ES-I3 (cell line): Measurements from ENCODE around the gene CAT.

Source experiments
- H3K36me3 ChIP-seq: 2 replicates; pipeline ENCODE4 v1.6.1; 2013; ENCODE audit warnings: mild to moderate bottlenecking, low read length, control low read depth, moderate library complexity; ENCODE audit not compliant: insufficient read depth
- H3K4me1 ChIP-seq: 2 replicates; pipeline ENCODE4 v1.6.1; 2013; ENCODE audit warnings: mild to moderate bottlenecking, control low read depth, low read length; ENCODE audit not compliant: insufficient read depth
- H3K9ac ChIP-seq: 2 replicates; pipeline ENCODE4 v1.6.1; 2013; ENCODE audit warnings: low read depth, mild to moderate bottlenecking, low read length, moderate library complexity
- H3K9me3 ChIP-seq: 2 replicates; pipeline ENCODE4 v1.6.1; 2013; ENCODE audit warnings: mild to moderate bottlenecking, low read length, moderate library complexity; ENCODE audit not compliant: control insufficient read depth, insufficient read depth

The CAT gene

DNA sequence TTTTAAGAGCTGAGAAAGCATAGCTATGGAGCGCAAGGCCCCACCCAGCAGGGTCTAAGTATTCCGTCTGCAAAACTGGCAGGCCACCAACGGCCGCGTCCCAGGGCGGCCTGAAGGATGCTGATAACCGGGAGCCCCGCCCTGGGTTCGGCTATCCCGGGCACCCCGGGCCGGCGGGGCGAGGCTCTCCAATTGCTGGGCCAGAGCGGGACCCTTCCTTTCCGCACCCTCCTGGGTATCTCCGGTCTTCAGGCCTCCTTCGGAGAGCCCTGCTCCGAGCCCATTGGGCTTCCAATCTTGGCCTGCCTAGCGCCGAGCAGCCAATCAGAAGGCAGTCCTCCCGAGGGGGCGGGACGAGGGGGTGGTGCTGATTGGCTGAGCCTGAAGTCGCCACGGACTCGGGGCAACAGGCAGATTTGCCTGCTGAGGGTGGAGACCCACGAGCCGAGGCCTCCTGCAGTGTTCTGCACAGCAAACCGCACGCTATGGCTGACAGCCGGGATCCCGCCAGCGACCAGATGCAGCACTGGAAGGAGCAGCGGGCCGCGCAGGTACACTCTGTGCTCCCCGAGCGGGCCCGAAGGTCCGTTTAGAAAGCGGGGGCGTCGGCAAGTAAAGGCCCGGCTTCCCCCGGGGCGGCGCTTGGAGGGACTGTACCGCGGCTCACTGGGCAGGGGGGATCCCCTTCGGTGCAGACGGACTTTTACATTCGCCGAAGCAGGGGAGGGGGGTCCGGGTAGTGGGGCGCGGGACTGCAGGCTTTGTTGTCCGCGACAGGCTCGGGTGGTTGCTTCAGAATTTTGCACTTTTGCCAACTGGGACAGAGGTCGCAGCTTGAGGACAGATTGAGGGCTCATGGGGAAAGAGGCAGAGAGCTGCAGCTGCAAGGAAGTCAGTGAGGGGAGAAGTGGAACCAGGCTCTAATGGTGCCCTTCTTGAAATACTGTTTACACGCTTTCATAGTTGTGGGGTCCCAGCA lies at the start of gene CAT:
Gene CAT (plus strand): TSS at position 406 of the 979 bp plus-strand sequence. CDS start 80 bp downstream, at position 486.
- Histone ChIP-seq H3K9me3 (0 out of 2 replicates have a peak, but pooled peaks cover 5% of the 10 kb centered on the region), H3K36me3 (no peaks in the 10 kb centered on the region), H3K4me1 (no peaks in the 10 kb centered on the region), H3K9ac (no peak within 1 kb of the TSS)

DNA sequence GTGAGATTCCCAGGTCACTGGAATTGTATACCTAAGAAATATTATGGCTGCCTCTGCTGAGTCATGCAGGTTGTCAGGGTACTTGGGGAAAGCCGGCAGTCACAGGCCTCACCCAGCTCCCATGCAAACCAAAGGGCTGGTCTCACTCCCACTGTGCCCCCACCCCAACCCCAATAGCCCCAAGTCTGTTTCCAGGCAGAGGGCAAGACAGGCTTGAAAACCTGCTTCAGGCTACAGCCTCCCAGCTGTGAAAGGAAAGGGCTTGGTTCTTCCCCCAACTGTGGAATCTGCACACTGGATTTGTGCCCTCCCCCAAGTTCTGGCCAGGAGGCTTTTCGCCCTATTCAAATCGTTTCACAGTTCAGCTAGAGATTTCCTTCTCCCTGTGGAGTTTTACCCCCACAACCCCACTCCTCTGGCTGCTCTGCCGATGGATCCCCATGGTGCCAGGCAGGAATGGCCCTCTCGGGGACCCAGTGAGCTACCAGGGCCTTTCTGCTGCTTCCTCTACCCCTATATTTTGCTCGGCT lies 43.9 kb upstream of the CAT start:
- Histone ChIP-seq H3K9me3 (no peaks in the 10 kb centered on the region), H3K4me1 (no peaks in the 10 kb centered on the region), H3K36me3 (no peaks in the 10 kb centered on the region), H3K9ac (no peak overlapping the region)

DNA sequence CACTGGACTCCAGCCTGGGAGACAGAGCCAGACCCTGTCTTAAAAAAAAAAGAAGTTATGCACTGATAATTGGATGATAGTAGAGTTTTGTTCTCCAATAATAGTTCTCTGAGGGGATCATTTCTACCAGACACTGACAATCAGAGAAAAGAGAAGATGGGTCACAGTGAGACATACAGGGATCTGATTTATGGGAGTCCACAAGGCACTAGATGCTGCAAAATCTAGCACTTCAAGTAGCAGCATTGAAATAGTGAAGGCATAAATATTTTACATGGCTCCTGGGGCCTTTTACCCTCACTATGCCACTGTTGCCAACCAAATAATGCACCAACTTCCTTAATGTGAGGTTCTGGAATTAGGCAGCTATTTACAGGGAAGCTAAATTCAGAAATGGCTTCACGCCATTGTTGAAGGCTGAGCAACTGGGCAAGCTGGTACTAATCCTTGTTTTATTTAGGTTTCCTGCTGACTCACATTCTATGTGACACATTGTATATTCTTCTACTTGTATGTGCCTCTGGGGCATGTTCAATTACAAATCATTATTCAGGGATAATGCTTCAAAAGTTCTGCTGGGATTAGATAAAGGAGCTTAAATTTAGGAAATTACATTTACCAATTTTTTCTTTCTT lies 42.7 kb upstream of the CAT start:
- Histone ChIP-seq H3K36me3 (no peaks in the 10 kb centered on the region), H3K9ac (no peak overlapping the region), H3K4me1 (no peaks in the 10 kb centered on the region), H3K9me3 (peaks cover 3% of the 10 kb centered on the region; the same call in 1 of the 2 replicates)

DNA sequence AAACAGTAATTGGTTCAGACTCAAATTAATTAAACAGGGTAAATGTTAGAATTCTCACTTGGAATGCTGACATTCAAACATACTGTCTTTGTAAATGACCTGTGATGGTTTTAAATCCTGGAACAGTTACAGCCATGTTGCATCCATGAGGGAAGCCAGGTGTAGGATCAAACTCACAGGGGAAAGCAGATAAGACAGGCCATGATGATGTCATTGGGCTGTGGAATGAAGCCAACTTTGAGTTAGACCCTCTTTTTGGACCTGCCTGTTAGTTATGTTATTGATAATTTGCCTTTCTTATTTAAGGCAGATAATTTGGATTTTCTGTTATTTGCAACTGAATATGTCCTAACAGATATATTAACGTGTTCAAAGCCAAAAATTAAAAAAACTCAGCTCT lies 41.6 kb upstream of the CAT start:
- H3K36me3 ChIP-seq, result no peaks in the 10 kb centered on the region
- H3K4me1 ChIP-seq, result no peaks in the 10 kb centered on the region
- H3K9ac ChIP-seq, result no peak overlapping the region
- peaks cover 3% of the 10 kb centered on the region; the same call in 1 of the 2 replicates for H3K9me3 ChIP-seq

DNA sequence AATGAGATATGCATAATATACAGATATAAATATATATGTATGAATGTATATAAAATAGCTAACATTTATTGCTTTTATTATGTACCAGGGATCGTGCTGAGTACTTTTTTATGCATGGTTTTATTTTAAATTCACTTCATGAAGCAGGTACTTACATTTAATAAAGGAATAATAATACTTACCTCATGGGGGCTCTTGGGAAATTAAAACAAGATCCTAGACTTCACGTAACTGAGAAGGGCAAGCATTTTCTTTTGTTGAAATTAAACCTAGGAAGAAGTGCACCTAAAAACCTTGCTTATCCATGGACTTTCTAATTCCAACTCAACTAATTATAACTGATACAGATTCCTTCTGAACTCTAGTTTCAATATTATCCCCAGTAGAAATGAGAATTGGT lies 40.9 kb upstream of the CAT start:
- no peak overlapping the region for H3K9ac ChIP-seq
- no peaks in the 10 kb centered on the region for H3K36me3 ChIP-seq
- no peaks in the 10 kb centered on the region for H3K4me1 ChIP-seq
- H3K9me3 ChIP-seq, result peaks cover 3% of the 10 kb centered on the region; the same call in 1 of the 2 replicates

DNA sequence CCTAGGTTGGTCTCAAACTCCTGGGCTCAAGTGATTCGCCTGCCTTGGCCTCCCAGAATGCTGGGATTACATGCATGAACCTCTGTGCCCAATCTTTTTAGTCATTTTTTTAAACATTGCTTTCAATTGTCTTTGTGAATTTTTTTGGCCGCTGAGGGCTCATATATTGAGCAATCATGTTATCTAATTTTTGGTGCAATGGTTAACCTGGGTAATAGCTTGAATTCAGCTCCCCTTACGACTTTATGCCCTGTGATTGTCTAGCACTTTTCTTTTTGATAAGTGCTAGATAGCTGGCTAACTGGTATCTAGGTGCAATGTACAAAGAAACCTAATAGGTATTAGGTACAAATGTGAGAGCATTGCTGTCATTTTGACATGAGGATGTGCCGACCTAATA lies 35.3 kb upstream of the CAT start:
- Histone ChIP-seq H3K9ac (no peak overlapping the region), H3K36me3 (no peaks in the 10 kb centered on the region), H3K4me1 (no peaks in the 10 kb centered on the region)

DNA sequence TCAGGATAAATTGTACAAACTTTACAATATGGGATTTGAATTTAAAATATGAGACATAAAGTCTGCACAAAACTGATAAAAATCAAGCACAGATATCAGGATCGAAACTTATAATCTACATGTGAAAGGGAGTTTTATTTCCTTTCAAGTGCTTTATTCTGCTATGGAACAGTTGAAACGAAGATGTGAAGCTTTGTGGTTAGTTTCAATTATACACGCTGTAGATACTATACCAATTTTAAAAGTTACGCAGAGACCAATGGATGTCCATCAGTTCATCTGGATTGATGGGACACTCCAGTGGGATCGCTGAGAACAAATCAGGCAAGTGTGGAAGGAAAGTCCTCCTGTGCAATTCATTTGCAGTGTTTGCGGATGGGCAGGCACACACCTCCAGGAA lies 34.5 kb upstream of the CAT start:
- peaks cover 3% of the 10 kb centered on the region; the same call in 1 of the 2 replicates for H3K9me3 ChIP-seq
- no peaks in the 10 kb centered on the region for H3K4me1 ChIP-seq
- H3K9ac ChIP-seq, result no peak overlapping the region
- H3K36me3 ChIP-seq, result no peaks in the 10 kb centered on the region

More for the DNA sequence above, 35.3 kb upstream of the CAT start:
- peaks cover 3% of the 10 kb centered on the region; the same call in 1 of the 2 replicates for H3K9me3 ChIP-seq

DNA sequence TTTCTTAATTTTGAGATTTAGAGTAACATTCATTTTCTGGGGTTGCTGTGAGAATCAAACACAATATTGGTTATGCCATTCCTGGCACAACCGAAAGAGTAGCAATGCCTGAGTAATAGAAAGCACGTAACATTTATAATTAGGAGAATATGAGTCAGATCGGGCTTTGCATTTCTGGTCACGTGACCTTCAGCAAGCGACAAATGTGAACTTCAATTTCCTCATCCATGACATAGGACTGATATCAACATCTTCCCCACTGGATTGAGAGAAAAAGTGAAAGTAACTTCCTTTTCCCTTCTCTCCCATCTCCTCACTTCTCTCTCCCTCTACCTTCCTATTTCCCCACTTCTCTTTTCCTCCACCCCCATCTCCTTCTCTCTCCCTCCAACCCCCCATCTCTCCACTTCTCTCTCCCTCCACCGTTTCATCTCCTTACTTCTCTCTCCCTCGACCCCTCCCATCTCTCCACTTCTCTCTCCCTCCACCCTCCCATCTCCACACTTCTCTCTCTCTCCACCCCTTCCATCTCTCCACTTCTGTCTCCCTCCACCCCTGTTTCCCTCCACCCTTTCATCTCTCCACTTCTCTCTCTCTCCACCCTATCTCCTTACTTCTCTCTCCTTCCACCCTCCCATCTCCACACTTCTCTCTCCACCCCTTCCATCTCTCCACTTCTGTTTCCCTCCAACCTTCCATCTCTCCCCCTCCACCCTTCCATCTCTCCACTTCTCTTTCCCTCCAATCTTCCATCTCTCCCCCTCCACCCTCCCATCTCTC lies 33.5 kb upstream of the CAT start:
- Histone ChIP-seq H3K9ac (no peak overlapping the region), H3K36me3 (no peaks in the 10 kb centered on the region), H3K4me1 (no peaks in the 10 kb centered on the region), H3K9me3 (no peaks in the 10 kb centered on the region)

DNA sequence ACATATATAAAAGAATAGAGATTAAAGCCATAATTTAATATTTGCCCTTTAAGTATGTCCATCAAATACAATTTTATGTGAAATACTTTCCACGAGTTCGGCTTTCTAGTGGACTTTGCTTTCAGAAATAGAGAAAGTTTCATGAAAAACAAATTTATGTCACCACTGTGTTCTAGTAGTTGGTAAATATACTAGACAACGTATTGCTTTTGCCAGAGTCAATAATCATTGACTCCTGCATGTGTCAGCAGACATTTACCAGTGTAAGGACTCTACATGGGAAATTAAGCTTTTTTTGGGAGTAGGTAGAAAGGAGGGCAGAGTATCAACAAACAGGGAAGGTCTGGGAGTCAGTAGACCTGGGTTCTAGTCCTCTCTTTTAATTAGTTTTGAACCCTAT lies 32.3 kb upstream of the CAT start:
- Histone ChIP-seq H3K4me1 (no peaks in the 10 kb centered on the region), H3K36me3 (no peaks in the 10 kb centered on the region), H3K9ac (no peak overlapping the region), H3K9me3 (no peaks in the 10 kb centered on the region)

DNA sequence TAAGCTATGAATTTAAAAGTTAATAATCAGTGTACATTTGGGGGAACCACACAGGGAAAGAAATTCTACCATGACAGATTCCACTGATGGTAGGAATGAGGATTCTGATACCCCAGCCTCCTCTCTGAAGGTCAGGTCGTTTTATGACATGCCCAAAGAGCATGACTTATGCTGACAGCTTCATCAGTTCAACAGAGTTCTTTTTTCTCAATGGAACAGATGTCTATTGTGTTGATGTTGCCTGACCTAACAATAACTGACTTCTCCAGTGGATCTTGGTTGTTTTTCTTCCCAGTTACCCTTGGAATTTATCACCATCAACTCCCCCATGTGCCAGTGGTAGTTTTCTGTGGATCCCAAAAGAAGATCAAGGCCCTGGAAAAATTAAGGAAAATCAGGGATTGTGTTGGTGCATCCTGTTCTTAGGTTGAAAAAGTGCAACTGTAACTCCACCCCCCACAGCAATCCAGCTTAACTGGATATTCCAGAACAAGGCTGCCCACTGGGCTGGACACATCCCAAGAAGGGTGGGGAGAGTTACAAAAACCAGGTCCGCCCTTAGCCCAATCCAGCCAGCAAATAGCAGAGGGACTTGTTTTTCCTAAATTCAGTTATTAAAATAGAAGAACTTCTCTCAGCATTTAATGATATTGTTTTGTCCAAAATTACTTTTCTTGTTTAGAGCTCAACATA lies 31.5 kb upstream of the CAT start:
- H3K9me3 ChIP-seq, result no peaks in the 10 kb centered on the region
- no peaks in the 10 kb centered on the region for H3K4me1 ChIP-seq
- H3K9ac ChIP-seq, result no peak overlapping the region
- H3K36me3 ChIP-seq, result no peaks in the 10 kb centered on the region

DNA sequence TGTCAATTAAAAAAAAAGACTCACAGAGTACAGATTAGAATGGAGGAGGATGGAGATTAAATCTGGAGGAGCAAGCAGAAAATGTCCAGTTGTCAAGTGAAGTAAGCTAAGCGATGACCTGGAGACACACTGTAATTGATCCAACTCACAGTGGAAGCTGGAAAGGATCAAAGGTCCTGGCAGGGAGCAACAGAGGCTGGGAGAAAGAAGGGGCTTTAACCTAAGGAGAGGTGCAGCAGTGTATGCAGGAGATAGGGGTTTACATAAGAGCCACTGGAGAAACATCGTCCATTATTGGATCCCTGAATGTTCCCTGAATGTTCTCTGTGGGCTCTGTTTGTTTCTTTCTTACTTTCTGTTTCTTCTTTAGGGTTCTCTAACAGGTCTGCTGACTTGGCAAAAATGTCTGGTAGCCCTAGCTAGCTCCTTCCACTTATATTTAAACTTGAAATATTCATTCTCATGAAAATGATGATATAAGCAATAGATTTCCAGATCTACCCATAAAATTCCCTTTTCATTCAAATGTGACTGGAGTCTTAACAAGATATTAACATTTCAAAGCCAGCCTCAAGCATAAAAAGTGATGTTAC lies 30.1 kb upstream of the CAT start:
- Histone ChIP-seq H3K9me3 (no peaks in the 10 kb centered on the region), H3K4me1 (no peaks in the 10 kb centered on the region)

DNA sequence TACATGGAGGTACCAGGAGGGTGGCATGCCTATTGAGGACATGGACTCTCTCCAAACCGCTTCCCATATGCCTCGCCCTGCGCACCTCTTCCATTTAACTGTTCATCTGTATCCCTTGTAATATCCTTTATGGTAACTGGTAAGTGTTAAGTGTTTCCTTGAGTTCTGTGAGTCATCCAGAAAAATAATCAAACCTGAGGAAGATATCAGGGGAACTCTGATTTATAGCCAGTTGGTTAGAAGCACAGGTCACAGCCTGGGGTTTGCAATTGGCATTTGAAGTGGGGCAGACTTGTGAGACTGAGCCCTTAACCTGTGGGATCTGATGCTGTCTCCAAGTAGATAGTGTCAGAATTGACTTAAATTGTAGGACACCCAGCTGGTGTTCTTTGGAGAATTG lies 27.6 kb upstream of the CAT start:
- no peaks in the 10 kb centered on the region for H3K4me1 ChIP-seq
- H3K9ac ChIP-seq, result no peak overlapping the region
- H3K9me3 ChIP-seq, result no peaks in the 10 kb centered on the region
- no peaks in the 10 kb centered on the region for H3K36me3 ChIP-seq

More for the DNA sequence above, 30.1 kb upstream of the CAT start:
- no peaks in the 10 kb centered on the region for H3K36me3 ChIP-seq
- no peak overlapping the region for H3K9ac ChIP-seq

DNA sequence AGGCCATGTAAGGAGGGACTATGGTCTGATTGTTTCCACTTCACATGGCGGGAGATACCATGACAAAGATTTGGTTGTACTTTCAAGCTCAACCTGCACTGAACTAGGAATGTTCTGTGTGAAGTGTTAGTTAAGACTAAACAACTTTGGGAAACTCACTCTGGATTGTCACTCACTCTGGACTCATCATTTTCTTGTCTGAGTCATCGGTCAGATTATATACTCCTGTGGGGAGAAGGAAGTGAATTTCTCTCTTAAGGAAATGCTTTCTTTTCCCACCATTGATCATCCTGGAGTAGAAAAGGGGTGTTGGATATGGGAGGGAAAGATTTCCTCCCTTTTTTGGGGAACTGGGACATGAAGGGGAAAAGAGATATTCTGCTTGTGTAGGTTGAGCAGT lies 26.9 kb upstream of the CAT start:
- Histone ChIP-seq H3K4me1 (no peaks in the 10 kb centered on the region), H3K9ac (no peak overlapping the region), H3K9me3 (no peaks in the 10 kb centered on the region), H3K36me3 (no peaks in the 10 kb centered on the region)
